Neuronal stem cell (in vitro differentiated cells): ENCODE measurements around the gene LRRC17.
A peak's percentile ranks its signal among the peaks of the same experiment; 100 is the strongest.

ENCODE experiments used
- DNase-seq: peaks from one replicate; pipeline ENCODE4 v3.0.0-alpha.2; 2013; ENCODE audit warnings: low spot score
- H2AFZ ChIP-seq: one replicate; pipeline ENCODE4 v1.6.1; 2013; ENCODE audit warnings: mild to moderate bottlenecking, low read length, inconsistent platforms
- H2AK5ac ChIP-seq: 2 replicates; pipeline ENCODE4 v1.6.1; 2013; ENCODE audit warnings: low read depth, mild to moderate bottlenecking, inconsistent platforms, low read length, moderate library complexity, mixed read lengths
- H2BK120ac ChIP-seq: 2 replicates; pipeline ENCODE4 v1.6.1; 2013; ENCODE audit warnings: low read depth, mild to moderate bottlenecking, inconsistent platforms, low read length, moderate library complexity, mixed read lengths
- H2BK12ac ChIP-seq: one replicate; pipeline ENCODE4 v1.6.1; 2013; ENCODE audit warnings: low read length, inconsistent platforms
- H2BK15ac ChIP-seq: 2 replicates; pipeline ENCODE4 v1.6.1; 2013; ENCODE audit warnings: mild to moderate bottlenecking, low read length, inconsistent platforms, mixed read lengths
- H2BK5ac ChIP-seq: one replicate; pipeline ENCODE4 v1.6.1; 2013; ENCODE audit warnings: inconsistent platforms, mild to moderate bottlenecking, low read length, moderate library complexity
- H3K14ac ChIP-seq: one replicate; pipeline ENCODE4 v1.6.1; 2013; ENCODE audit warnings: low read length, inconsistent platforms
- H3K18ac ChIP-seq: 2 replicates; pipeline ENCODE4 v1.6.1; 2013; ENCODE audit warnings: low read length, inconsistent platforms
- H3K23ac ChIP-seq: 2 replicates; pipeline ENCODE4 v1.6.1; 2013; ENCODE audit warnings: low read depth, mild to moderate bottlenecking, mixed read lengths, low read length, inconsistent platforms; ENCODE audit not compliant: poor library complexity
- H3K27ac ChIP-seq: replicated peaks from 3 replicates; pipeline ENCODE4 v1.5.1; 2013; ENCODE audit warnings: low read length, inconsistent platforms
- H3K27me3 ChIP-seq, 3 experiments: 2 replicates each; pipeline ENCODE4 v1.6.1; 2013; ENCODE audit warnings: low read length in 3 of 3, mild to moderate bottlenecking in 2 of 3, inconsistent platforms in 1 of 3, low read depth in 1 of 3, mixed read lengths in 1 of 3, moderate library complexity in 1 of 3; ENCODE audit not compliant: control insufficient read depth in 3 of 3, insufficient read depth in 3 of 3
- H3K36me3 ChIP-seq, 2 donors: replicated peaks in 1 of 2; 2 replicates each; pipeline ENCODE4 v1.6.1; 2013; ENCODE audit warnings: low read length in 2 of 2; ENCODE audit not compliant: control insufficient read depth in 2 of 2, insufficient read depth in 2 of 2
- H3K4ac ChIP-seq: 2 replicates; pipeline ENCODE4 v1.6.1; 2013; ENCODE audit warnings: inconsistent platforms, mild to moderate bottlenecking, low read length, moderate library complexity
- H3K4me1 ChIP-seq, 2 donors: 1 replicate in 1 of 2; 2 replicates in 1 of 2; pipeline ENCODE4 v1.6.1; 2013; ENCODE audit warnings: low read length in 2 of 2, low read depth in 1 of 2; ENCODE audit not compliant: control insufficient read depth in 2 of 2, insufficient read depth in 1 of 2
- H3K4me2 ChIP-seq: one replicate; pipeline ENCODE4 v1.6.1; 2013; ENCODE audit warnings: mild to moderate bottlenecking, low read length, inconsistent platforms; ENCODE audit not compliant: insufficient read depth, poor library complexity, severe bottlenecking
- H3K4me3 ChIP-seq, 2 donors: 2 replicates each; pipeline ENCODE4 v1.5.1; 2013; ENCODE audit warnings: low read length in 2 of 2, mild to moderate bottlenecking in 2 of 2, inconsistent platforms in 1 of 2, moderate library complexity in 1 of 2
- H3K79me1 ChIP-seq: one replicate; pipeline ENCODE4 v1.6.1; 2013; ENCODE audit warnings: low read depth, mild to moderate bottlenecking, inconsistent platforms, low read length, moderate library complexity
- H3K9ac ChIP-seq: one replicate; pipeline ENCODE4 v1.6.1; 2013; ENCODE audit warnings: mild to moderate bottlenecking, low read depth, low read length, inconsistent platforms; ENCODE audit not compliant: poor library complexity
- H3K9me3 ChIP-seq, 2 donors: replicated peaks in 1 of 2; 2 replicates each; pipeline versions ENCODE3 to v1.6.1; 2013; ENCODE audit warnings: low read length in 2 of 2, mild to moderate bottlenecking in 2 of 2, inconsistent platforms in 1 of 2, low read depth in 1 of 2, mixed read lengths in 1 of 2, moderate library complexity in 1 of 2; ENCODE audit not compliant: control insufficient read depth in 2 of 2, insufficient read depth in 1 of 2
- H4K8ac ChIP-seq: one replicate; pipeline ENCODE4 v1.6.1; 2013; ENCODE audit warnings: low read depth, mild to moderate bottlenecking, inconsistent platforms, low read length, moderate library complexity
- H4K91ac ChIP-seq: one replicate; pipeline ENCODE4 v1.6.1; 2013; ENCODE audit warnings: low read length, low read depth, mild to moderate bottlenecking, inconsistent platforms; ENCODE audit not compliant: poor library complexity
- WGBS, 2 donors: extraction: QIAGEN DNeasy Blood & Tissue Kit; methylation state at CpG; one replicate each; pipeline ENCODE4 v1.1.7; 2013; ENCODE audit warnings: missing lambda C conversion rate in 2 of 2, mixed read lengths in 1 of 2; ENCODE audit not compliant: insufficient read length in 2 of 2, insufficient replicate concordance in 1 of 2; ENCODE audit errors: extremely low coverage in 2 of 2; 5-methylcytosine and 5-hydroxymethylcytosine counted together

The LRRC17 gene

DNA sequence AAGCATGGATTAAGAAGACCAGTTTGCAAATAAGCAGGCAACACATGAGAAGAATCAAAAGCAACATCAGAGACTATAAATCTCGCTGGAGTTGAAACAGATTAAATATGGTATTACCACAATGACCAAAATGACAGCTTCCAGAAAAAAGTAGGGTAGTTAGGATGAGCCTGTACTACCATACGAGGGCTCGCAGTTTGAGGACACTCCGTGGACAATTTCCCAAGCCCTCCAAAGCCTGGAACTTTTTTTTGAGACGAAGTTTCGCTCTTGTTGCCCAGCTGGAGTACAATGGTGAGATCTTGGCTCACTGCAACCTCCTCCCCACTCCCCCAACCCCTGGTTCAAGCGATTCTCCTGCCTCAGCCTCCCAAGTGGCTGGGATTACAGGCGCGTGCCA is 1.0 kb downstream of the LRRC17 start:
- Histone ChIP-seq H3K27ac (no peak overlapping the region), H3K4me1 (peaks cover 0 to 2% of the 10 kb centered on the region in 2 donors), H3K79me1 (no peaks in the 10 kb centered on the region), H4K91ac (no peak overlapping the region), H2BK15ac (no peak overlapping the region), H3K14ac (no peak overlapping the region), H3K9me3 (no peaks in the 10 kb centered on the region), H4K8ac (no peak overlapping the region), H3K36me3 (no peaks in the 10 kb centered on the region), H3K4me2 (no peak overlapping the region), H2BK120ac (no peak overlapping the region), H3K4ac (no peak overlapping the region), H3K18ac (no peak overlapping the region), H3K27me3 (no peaks in the 10 kb centered on the region), H2AFZ (no peak overlapping the region), H3K4me3 (peak overlapping the region in 1 of 2 donors; percentile 54), H2AK5ac (no peak overlapping the region), H3K23ac (no peak overlapping the region), H2BK5ac (no peak overlapping the region), H3K9ac (no peak overlapping the region), H2BK12ac (no peak overlapping the region)
- no CpG with 5 or more reads among the region's 9 CpGs for WGBS, 2 donors
- DNase-seq: no peak

DNA sequence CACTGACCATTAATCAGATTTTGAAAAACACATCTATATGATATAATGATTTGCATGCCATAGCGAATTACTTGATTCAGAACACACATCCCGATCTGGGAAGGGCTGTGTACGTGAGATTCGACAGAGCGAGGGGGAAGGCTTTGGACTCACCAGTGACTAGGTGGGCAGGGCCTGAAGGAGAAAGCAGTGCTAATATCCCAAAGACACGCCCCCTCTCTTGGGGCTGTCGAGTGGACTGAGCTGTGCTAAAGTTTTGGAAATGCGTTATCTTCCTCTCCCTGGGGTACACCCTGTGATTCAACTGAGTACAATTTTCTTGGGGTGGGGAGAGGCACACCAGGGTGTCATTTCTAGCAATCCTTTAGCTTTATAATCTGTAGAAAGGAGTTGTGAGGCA is 1.8 kb downstream of the LRRC17 start:
- Histone ChIP-seq H2BK5ac (no peak overlapping the region), H3K36me3 (no peaks in the 10 kb centered on the region), H3K4me2 (no peak overlapping the region), H4K8ac (no peak overlapping the region), H2BK12ac (no peak overlapping the region), H4K91ac (no peak overlapping the region), H3K9me3 (no peaks in the 10 kb centered on the region), H3K23ac (no peak overlapping the region), H2BK120ac (no peak overlapping the region), H2BK15ac (no peak overlapping the region), H3K4me1 (peaks cover 0 to 2% of the 10 kb centered on the region in 2 donors), H3K4ac (no peak overlapping the region), H2AK5ac (no peak overlapping the region), H3K27ac (no peak overlapping the region), H3K9ac (no peak overlapping the region), H3K18ac (no peak overlapping the region), H2AFZ (no peak overlapping the region), H3K27me3 (no peaks in the 10 kb centered on the region), H3K79me1 (no peaks in the 10 kb centered on the region), H3K4me3 (peak overlapping the region in 1 of 2 donors; percentile 5), H3K14ac (no peak overlapping the region)
- no peak for DNase-seq
- WGBS, 2 donors: no CpG with 5 or more reads among the region's 8 CpGs

DNA sequence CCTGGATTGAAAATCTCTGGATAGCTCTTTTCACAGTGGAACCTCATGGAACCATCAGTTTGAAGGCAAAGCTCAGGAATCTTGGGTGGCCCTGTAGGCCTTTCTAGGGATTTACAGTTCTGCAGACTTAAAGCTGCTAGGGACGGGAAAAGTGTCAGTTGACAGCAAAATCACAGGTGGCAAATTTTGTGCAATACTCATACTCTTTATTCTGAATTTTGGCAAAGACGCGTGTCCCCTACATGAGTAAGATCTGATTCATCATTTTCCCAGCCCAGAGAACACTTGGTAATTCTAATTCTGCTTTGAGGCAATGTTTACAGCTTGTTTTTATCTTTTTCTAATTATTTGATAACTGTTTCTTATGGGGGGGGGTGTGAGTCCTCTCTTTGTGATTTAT is 3.6 kb downstream of the LRRC17 start:
- Histone ChIP-seq H2BK12ac (no peak overlapping the region), H2BK120ac (no peak overlapping the region), H3K36me3 (no peaks in the 10 kb centered on the region), H3K4ac (no peak overlapping the region), H4K91ac (no peak overlapping the region), H3K14ac (no peak overlapping the region), H3K27me3 (no peaks in the 10 kb centered on the region), H3K9me3 (no peaks in the 10 kb centered on the region), H2AK5ac (no peak overlapping the region), H3K18ac (no peak overlapping the region), H3K4me2 (no peak overlapping the region), H3K79me1 (no peaks in the 10 kb centered on the region), H2BK5ac (no peak overlapping the region), H3K27ac (no peak overlapping the region), H3K9ac (no peak overlapping the region), H4K8ac (no peak overlapping the region), H3K4me3 (no peak overlapping the region), H2AFZ (no peak overlapping the region), H3K23ac (no peak overlapping the region), H3K4me1 (peaks cover 0 to 2% of the 10 kb centered on the region in 2 donors), H2BK15ac (no peak overlapping the region)
- WGBS, 2 donors: no CpG with 5 or more reads among the region's 3 CpGs
- DNase-seq: no peak

DNA sequence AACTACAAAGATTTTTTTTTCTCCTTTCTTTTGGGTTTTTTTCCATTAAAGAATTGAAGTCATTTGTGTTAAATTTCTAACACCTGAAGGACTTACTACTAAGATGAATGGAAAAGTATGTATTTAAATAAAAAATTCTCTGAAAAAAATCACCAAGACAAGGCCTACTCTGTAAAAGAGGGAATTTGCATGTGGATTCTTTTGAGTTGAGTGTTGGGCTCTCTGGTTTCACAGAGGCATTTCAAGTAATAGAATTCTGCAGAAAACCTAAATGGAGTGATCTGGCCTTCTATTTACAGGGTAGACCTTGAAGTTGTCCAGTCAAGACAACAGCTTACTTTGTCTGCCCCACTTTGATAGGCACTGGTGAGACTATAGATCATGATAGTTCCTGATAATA is 4.1 kb downstream of the LRRC17 start:
- H3K4me3 ChIP-seq: no peak overlapping the region
- H4K8ac ChIP-seq: no peak overlapping the region
- H3K27ac ChIP-seq: no peak overlapping the region
- DNase-seq: no peak
- no peak overlapping the region for H3K18ac ChIP-seq
- H3K4me1 ChIP-seq: peaks cover 0 to 2% of the 10 kb centered on the region in 2 donors
- H3K27me3 ChIP-seq: no peaks in the 10 kb centered on the region
- no peaks in the 10 kb centered on the region for H3K79me1 ChIP-seq
- H3K4ac ChIP-seq: no peak overlapping the region
- H3K9ac ChIP-seq: no peak overlapping the region
- H2BK120ac ChIP-seq: no peak overlapping the region
- H3K14ac ChIP-seq: no peak overlapping the region
- no peaks in the 10 kb centered on the region for H3K36me3 ChIP-seq
- no peak overlapping the region for H2AK5ac ChIP-seq
- no peak overlapping the region for H3K23ac ChIP-seq
- H2BK5ac ChIP-seq: no peak overlapping the region
- no peak overlapping the region for H2BK12ac ChIP-seq
- H4K91ac ChIP-seq: no peak overlapping the region
- H2AFZ ChIP-seq: no peak overlapping the region
- H2BK15ac ChIP-seq: no peak overlapping the region
- no peak overlapping the region for H3K4me2 ChIP-seq
- no peaks in the 10 kb centered on the region for H3K9me3 ChIP-seq
